NB4 (cell line): ENCODE data around the gene INO80.

Experiments used
- DNase-seq: peaks from one replicate; pipeline ENCODE4 v3.0.0; 2010; ENCODE audit warnings: low read depth
- H3K4me3 ChIP-seq: one replicate; pipeline ENCODE4 v1.5.1; 2011; ENCODE audit warnings: mild to moderate bottlenecking, low read depth, low read length, moderate library complexity
- MAX ChIP-seq: IDR thresholded peaks from 2 replicates; pipeline ENCODE4 v1.6.1; 2011; ENCODE audit warnings: low read depth, low read length
- MYC ChIP-seq: IDR thresholded peaks from 2 replicates; pipeline ENCODE4 v1.6.1; 2011; ENCODE audit warnings: low read depth, low read length
- POLR2A ChIP-seq: IDR thresholded peaks from 2 replicates; pipeline ENCODE4 v1.6.1; 2011; ENCODE audit warnings: mild to moderate bottlenecking; ENCODE audit not compliant: insufficient read length; ENCODE audit errors: extremely low read depth
- TF ChIP-seq, protein P1 (sequence below): IDR thresholded peaks from one replicate; pipeline ENCODE4 v1.5.1; 2012; ENCODE audit warnings: low read depth, low read length

INO80 gene

GRCh38 chr15:40941068-40941527 is 175.0 kb downstream of the INO80 start:
- TF ChIP-seq MYC: no peak
- DNase-seq: no peak
- H3K4me3 ChIP-seq: peak overlapping the region; percentile 25

DNA sequence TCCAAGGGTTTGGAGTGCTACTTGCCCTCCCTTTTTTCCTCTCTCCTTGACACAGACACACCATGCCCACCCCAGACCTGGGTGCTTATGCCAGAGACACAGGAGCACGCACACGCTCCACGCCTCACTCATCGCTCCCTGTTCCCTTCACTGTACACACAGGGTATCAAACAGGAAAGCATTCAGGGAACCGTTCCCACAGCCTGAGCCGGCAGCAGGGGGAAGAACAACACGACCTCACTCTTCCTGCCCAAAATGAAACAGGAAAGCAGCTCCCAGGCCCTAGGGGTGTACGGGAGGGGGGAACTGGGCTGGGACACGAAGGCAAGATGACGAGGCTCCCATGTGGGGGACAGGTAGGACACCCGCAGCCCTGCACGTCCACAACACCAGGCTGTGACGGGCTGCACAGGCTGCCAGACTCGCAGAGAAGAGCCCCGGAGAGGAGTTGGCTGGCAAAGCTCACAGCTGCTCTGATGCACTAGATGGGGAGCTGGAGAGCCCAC is 175.7 kb downstream of the INO80 start:
- no peak overlapping the region for H3K4me3 ChIP-seq
- DNase-seq: no peak
- no peak for TF ChIP-seq POLR2A
- TF ChIP-seq MAX: no peak
- no peak for TF ChIP-seq MYC
- TF ChIP-seq, protein P1, sequence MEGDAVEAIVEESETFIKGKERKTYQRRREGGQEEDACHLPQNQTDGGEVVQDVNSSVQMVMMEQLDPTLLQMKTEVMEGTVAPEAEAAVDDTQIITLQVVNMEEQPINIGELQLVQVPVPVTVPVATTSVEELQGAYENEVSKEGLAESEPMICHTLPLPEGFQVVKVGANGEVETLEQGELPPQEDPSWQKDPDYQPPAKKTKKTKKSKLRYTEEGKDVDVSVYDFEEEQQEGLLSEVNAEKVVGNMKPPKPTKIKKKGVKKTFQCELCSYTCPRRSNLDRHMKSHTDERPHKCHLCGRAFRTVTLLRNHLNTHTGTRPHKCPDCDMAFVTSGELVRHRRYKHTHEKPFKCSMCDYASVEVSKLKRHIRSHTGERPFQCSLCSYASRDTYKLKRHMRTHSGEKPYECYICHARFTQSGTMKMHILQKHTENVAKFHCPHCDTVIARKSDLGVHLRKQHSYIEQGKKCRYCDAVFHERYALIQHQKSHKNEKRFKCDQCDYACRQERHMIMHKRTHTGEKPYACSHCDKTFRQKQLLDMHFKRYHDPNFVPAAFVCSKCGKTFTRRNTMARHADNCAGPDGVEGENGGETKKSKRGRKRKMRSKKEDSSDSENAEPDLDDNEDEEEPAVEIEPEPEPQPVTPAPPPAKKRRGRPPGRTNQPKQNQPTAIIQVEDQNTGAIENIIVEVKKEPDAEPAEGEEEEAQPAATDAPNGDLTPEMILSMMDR: no peak

DNA sequence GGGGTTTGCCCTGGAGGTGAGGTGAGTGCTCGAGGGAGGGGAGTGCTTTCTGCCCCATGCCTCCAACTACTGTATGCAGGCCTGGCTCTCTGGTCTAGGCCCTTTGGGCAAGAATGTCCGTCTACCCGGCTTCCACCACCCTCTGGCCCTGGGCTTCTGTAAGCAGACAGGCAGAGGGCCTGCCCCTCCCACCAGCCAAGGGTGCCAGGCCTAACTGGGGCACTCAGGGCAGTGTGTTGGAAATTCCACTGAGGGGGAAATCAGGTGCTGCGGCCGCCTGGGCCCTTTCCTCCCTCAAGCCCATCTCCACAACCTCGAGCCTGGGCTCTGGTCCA is 177.6 kb downstream of the INO80 start:
- TF ChIP-seq POLR2A: no peak
- TF ChIP-seq MYC: no peak
- TF ChIP-seq, protein P1: no peak
- no peak for TF ChIP-seq MAX
- no peak for DNase-seq

DNA sequence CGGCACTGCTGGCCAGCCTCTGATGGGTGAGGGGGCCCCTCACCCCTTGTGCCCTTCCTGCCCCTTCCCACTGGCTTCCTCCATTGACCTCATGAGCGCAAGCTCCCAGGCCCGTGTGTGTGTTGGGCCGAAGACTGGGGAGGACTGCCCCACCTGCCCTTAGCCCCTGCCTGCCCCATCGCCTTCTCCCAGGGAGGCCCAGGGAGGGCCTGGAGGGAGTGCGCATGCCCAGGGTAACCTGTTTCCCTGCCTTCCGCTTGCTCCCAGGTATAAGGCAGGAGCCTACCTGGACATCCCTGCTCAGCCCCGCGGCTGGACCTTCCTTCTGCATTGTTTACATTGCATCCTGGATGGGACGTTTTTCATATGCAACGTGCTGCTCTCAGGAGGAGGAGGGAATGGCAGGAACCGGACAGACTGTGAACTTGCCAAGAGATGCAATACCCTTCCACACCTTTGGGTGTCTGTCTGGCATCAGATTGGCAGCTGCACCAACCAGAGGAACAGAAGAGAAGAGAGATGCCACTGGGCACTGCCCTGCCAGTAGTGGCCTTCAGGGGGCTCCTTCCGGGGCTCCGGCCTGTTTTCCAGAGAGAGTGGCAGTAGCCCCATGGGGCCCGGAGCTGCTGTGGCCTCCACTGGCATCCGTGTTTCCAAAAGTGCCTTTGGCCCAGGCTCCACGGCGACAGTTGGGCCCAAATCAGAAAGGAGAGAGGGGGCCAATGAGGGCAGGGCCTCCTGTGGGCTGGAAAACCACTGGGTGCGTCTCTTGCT is 178.1 kb downstream of the INO80 start:
- DNase-seq: no peak
- no peak overlapping the region for H3K4me3 ChIP-seq
- TF ChIP-seq, protein P1: no peak
- no peak for TF ChIP-seq POLR2A
- no peak for TF ChIP-seq MAX
- no peak for TF ChIP-seq MYC

More for the DNA sequence above, 177.6 kb downstream of the INO80 start:
- H3K4me3 ChIP-seq: no peak overlapping the region

- no peak for TF ChIP-seq MYC
- TF ChIP-seq, protein P1: no peak
- TF ChIP-seq MAX: no peak
- TF ChIP-seq POLR2A: no peak
- no peak for DNase-seq
- no peak overlapping the region for H3K4me3 ChIP-seq
Measured at GRCh38 chr15:40936709-40937666, 179.1 kb downstream of the INO80 start.

- no peak for DNase-seq
- TF ChIP-seq MYC (no peak), POLR2A (no peak), MAX (no peak)
- TF ChIP-seq, protein P1: no peak
Measured at GRCh38 chr15:40936234-40936708, 179.8 kb downstream of the INO80 start.

More at GRCh38 chr15:40936234-40936708, 179.8 kb downstream of the INO80 start:
- H3K4me3 ChIP-seq: no peak overlapping the region
